RWPE1 (cell line): Measurements from ENCODE around the gene CLDN34.

Experiments used
- CTCF ChIA-PET: fragments of 350-600 bp; sonication (Branson Sonifier 250); formaldehyde crosslinking; extraction: SDS; loops from one replicate; lab custom pipeline; 2021; lab: Yijun Ruan, JAX
- POLR2A ChIA-PET: fragments of 400-600 bp; formaldehyde crosslinking; extraction: SDS; loops from one replicate; lab custom pipeline; 2020; ENCODE audit warnings: antibody characterized with exemption; ENCODE audit not compliant: low non-redundant PET; lab: Yijun Ruan, JAX
- DNase-seq: peaks from one replicate; pipeline ENCODE4 v3.0.0; 2012; ENCODE audit warnings: low spot score
- H3K27ac ChIP-seq: fragments of 450-650 bp; 2 replicates; pipeline ENCODE4 v1.5.1; 2017
- TF ChIP-seq, protein P1 (sequence below): fragments of 450-650 bp; conservative IDR thresholded peaks from 2 replicates; pipeline ENCODE4 v1.5.1; 2017; ENCODE audit warnings: low read depth, mild to moderate bottlenecking

CLDN34 gene

DNA sequence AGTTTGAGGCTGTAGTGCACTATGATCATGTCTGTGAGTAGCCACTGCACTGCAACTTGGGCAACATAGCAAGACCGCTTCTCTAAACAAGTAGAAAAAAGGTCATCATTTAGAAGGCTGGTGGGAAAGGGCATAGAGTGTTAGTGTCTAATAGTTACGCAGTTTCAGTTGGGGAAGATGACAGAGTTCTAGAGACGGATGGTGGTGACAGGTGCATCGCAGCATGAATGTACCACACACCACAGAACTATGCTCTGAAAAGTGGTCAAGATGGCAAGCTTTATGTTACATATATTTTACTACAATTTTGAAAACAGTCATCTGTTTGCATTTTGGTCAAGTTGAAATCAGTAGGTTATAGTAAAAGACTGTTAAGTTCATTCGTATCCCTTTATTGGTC lies 23.7 kb upstream of the CLDN34 start:
- ChIA-PET POLR2A (no interaction called here), CTCF (interaction anchor here (0.6 kb wide), 1 partner anchor 155 kb away, joined by 3 read pairs; no protein-coding TSS in a partner anchor)
- TF ChIP-seq, protein P1, sequence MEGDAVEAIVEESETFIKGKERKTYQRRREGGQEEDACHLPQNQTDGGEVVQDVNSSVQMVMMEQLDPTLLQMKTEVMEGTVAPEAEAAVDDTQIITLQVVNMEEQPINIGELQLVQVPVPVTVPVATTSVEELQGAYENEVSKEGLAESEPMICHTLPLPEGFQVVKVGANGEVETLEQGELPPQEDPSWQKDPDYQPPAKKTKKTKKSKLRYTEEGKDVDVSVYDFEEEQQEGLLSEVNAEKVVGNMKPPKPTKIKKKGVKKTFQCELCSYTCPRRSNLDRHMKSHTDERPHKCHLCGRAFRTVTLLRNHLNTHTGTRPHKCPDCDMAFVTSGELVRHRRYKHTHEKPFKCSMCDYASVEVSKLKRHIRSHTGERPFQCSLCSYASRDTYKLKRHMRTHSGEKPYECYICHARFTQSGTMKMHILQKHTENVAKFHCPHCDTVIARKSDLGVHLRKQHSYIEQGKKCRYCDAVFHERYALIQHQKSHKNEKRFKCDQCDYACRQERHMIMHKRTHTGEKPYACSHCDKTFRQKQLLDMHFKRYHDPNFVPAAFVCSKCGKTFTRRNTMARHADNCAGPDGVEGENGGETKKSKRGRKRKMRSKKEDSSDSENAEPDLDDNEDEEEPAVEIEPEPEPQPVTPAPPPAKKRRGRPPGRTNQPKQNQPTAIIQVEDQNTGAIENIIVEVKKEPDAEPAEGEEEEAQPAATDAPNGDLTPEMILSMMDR: no peak
- no peak for DNase-seq
- H3K27ac ChIP-seq: no peak overlapping the region

- no peak overlapping the region for H3K27ac ChIP-seq
- TF ChIP-seq, protein P1: no peak
- ChIA-PET POLR2A (no interaction called here), CTCF (interaction anchor here (0.6 kb wide), 1 partner anchor 1137 kb away, joined by 3 read pairs; no protein-coding TSS in a partner anchor)
- no peak for DNase-seq
Measured at GRCh38 chrX:9947131-9947794, 19.9 kb upstream of the CLDN34 start.

DNA sequence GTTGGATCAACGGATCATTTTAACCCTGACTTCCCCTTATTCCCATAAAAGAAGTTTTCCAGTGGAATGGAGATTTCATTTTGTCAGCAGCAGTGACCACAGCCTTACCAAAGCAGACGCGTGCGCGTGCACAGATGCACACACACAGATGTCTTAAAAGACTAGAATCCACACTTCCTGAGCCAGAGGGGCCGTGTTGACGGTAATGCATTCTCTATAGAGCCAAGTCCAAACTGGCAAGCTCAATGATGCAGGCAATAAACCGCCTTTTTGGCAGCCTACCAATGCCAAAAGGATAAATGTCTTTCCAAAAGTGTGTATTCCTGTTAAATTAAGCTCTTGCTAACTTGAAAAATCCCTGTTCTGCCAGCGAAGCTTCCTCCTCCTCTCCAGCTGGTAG lies 18.8 kb upstream of the CLDN34 start:
- no peak for DNase-seq
- ChIA-PET CTCF (no interaction called here), POLR2A (no interaction called here)
- H3K27ac ChIP-seq: no peak overlapping the region
- TF ChIP-seq, protein P1: no peak

DNA sequence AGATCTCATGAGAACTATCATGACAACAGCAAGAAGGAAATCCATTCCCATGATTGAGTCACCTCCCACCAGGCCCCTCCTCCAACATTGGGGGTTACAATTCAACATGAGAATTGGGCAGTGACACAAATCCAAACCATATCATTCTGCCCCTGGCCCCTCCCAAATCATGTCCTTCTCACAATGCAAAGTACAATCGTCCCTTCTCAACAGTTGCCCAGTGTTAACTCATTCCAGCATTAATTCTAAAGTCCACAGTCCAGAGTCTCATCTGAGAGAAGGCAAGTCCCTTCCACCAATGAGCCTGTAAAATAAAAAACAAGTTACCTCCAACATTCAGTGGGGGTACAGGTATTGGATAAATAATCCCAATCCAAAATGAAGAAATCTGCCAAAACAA lies 14.9 kb upstream of the CLDN34 start:
- DNase-seq: no peak
- POLR2A ChIA-PET: no interaction called here

GRCh38 chrX:9953396-9953795 lies 13.8 kb upstream of the CLDN34 start:
- DNase-seq: no peak
- ChIA-PET CTCF (no interaction called here), POLR2A (no interaction called here)
- H3K27ac ChIP-seq: no peak overlapping the region
- TF ChIP-seq, protein P1: no peak

More for the DNA sequence above, 14.9 kb upstream of the CLDN34 start:
- CTCF ChIA-PET: no interaction called here
- TF ChIP-seq, protein P1: no peak
- H3K27ac ChIP-seq: no peak overlapping the region

GRCh38 chrX:9955506-9955905 lies 11.7 kb upstream of the CLDN34 start:
- POLR2A ChIA-PET: no interaction called here
- CTCF ChIA-PET: no interaction called here
- TF ChIP-seq, protein P1: no peak
- no peak overlapping the region for H3K27ac ChIP-seq
- DNase-seq: no peak
